GM19193 (cell line): Measurements from ENCODE around the gene NTMT1.

ENCODE experiments used
- POLR2A ChIP-seq: IDR thresholded peaks from 4 replicates; pipeline ENCODE4 v1.6.1; 2011; ENCODE audit not compliant: insufficient read depth, insufficient read length; ENCODE audit errors: extremely low read depth

The NTMT1 gene

DNA sequence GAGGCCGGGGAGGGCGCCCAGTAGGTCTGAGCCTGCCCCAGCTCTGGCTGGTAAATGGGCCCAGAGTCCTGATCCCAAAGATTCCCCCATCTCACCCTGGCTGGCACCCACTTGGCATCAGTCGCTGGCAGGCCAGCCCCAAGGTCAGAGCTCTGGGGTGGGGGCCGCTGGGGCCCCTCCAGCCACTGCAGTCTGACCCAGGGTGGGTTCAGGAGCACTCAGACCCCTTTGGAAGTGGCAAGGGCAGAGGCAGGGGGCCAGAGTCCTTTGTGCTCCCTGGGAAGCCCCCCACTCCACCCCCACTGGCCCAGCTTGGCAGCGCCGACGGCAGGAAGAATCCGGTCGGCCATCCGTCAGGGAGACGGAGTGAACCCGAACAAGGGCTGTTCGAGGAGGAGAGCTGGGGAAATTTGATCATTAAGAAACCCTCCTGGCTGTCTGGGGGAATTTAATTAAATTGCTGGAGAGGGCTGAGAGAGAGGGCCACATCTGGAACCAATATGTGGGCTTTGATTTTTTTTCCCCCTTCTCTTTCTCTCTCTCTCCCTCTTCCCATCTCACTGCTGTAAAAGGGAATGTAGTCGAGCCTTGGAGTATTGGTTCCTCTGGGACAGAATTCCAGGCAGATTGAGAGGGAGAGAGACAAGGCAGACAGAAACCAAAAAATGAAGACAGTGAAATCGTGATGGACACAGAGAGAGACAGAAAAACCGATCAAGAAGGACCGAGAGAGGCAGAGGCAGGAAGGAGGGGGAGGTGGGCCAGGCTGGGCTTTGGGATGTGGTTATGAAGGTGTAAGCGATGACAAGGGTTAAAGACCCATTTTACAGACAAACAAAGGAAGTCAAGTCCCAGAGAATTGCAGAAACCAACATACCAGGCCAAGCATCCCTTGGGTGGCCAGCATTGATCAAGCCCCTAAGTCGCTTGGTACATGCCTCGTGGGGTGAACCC, 24.0 kb downstream of the NTMT1 start:
- no peak for TF ChIP-seq POLR2A

DNA sequence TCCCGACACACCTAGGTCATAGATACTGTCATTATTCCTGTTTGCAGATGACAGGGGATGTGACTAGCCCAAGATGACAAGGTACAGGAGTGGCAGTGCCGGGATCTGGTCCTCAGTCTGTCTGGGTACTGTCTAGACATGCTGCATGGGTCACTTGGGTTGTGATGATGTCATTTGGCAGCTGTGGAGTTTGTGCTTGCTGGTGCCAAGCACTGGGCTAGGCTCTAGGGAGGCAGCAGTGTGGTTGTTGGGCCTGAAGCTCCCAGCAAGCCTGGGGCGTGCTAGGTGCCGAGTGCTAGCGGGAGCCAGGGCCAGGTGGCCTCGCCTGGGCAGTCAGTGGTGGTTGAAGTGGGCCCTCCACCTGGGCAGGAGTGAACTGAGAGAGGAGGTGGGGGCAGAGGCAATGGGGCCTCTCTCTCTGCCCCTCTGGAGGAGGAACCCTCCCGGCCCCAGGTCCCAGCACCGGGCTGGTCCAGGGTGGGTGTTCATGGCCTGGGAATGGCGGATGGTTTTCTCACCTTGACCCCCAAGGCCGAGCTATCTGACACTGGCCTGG, 24.8 kb downstream of the NTMT1 start:
- no peak for TF ChIP-seq POLR2A

DNA sequence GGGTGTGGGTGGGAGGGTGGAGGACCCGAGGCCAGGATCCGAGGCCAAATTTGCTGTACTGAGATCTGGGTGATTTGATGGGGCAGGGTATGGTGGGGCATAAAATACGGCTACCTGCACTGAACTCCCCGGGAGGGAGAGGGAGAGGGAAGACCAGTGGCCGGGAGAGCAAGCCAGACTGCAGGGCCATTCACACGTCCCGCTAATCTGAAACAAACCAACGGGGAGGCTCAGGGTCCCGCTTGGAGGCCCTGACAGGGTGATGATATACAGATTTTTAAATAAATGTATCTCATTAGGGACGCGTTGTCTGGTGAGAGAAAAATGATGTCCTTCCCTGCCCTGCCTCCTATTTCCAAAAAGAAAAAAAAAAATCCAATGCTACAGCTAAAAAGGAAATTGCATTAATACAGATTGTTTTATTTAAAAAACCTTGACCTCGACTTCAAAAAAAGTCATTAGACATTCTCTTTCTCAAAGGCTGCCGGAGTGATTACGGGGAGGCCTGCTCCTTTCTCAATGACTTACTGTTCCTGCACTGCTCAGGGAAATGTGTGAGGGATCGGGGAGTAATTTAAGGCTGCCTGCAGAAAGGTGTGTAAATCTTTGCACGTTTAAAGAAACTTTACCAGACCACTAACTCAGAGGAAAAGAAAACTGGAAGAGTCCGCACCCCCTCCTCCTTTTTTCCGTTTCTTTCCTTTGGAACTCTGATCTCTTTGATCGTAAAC, 28.0 kb downstream of the NTMT1 start:
- TF ChIP-seq POLR2A, result no peak

DNA sequence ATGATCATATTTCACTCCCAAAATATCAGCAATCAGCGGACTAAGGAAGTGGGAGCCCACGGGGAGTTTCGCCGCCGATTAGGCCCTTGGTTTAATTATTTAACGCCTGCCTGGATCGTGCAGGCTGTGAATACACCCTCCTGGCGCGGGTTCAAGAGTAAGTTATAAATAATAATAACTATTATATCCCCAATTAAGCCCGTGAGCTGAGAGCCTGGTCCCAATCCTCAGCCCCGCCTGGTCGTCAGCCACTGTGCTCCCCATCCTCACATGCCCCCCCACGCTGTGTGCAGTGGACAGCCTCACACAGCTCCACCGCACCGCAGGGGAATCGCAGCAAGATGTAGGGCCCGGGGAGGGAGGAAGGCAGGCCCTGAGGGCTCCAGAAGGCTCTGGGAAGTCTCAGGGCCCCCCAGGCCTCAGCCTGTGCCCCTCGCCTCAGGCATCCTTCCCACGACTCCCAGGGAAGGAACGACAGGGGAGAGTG, 28.6 kb downstream of the NTMT1 start:
- TF ChIP-seq POLR2A, result no peak

DNA sequence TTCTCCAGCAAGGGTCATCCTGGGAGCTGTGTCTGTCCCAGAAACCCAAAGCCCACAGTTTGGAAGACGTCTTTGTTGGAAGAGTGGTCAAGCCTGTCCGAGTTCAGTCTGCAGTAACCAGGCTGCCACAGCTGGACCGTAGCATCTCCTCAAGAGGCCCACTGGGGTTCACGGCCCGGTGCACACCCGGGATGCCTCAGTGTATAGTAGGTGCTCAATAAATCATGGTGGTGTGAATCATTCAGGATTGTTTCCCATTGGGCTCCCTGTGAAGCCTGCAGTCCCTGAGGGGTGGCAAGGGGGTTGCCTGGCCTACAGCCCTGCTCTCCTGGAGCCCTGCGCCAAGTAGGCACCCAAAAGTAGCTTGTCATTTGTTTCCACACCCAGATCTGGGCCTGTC, 29.2 kb downstream of the NTMT1 start:
- TF ChIP-seq POLR2A, result no peak

DNA sequence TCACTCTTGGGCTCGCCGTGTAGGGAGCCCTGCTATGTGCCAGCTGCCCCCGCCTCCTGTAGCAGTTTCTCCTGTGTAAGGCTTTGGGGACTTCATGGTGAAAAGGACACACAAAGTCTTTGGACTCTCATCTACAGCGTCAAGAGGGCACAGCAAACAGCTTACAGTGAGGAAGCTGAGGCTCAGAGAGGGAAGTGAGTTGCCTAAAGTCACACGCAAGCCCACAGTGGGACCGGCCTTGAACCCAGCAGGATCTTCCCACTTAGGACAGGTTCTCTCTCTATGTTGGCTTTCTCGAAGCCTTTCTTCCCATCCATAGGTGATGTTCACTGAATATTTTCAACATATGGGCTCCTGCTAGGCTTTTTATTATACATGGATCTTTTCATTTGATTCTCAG, 29.7 kb downstream of the NTMT1 start:
- TF ChIP-seq POLR2A, result no peak

DNA sequence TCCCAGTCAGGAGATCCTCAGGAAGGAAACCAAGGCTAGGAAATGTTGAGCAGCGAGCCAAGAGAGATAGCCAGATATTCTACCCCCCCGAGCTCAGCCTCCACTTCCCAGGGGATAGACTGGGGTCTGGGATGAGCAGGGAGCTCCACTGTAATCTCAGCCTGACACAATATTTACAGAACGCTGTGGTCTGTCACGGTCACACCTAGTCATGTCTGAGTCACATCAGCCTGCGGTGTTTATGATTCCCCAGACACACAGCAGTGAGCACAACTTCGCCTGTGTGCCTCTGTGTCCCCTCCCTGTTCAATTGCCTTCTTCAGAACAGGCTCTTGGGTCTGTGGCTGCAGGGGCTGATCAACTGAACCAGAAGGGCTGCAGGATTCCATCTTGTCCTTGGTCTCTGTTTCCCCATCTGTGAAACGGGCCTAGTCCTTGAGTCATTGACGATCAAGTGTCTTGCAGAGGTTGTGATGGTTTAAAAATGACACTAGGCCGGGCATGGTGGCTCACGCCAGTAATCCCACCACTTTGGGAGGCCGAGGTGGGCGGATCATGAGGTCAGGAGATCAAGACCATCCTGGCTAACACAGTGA, 30.9 kb downstream of the NTMT1 start:
- no peak for TF ChIP-seq POLR2A

DNA sequence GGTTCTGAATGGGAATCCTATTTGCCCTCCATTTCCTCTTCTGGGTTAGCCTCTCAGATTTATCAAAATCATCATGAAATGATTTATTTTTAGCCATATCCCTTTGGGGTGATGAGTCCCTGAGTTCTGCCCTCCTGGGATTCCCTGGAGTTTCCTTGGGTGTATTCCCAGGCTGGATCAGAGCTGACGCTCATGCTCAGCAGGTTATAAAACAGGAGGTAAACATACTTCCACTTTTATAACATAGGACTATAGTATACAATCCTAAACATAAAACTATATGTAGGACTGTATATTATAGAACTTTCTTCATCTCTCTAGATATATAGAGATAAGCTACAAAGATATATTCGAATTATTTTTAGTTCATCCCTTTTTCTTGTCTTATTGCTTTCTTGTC, 35.1 kb downstream of the NTMT1 start:
- TF ChIP-seq POLR2A, result no peak

DNA sequence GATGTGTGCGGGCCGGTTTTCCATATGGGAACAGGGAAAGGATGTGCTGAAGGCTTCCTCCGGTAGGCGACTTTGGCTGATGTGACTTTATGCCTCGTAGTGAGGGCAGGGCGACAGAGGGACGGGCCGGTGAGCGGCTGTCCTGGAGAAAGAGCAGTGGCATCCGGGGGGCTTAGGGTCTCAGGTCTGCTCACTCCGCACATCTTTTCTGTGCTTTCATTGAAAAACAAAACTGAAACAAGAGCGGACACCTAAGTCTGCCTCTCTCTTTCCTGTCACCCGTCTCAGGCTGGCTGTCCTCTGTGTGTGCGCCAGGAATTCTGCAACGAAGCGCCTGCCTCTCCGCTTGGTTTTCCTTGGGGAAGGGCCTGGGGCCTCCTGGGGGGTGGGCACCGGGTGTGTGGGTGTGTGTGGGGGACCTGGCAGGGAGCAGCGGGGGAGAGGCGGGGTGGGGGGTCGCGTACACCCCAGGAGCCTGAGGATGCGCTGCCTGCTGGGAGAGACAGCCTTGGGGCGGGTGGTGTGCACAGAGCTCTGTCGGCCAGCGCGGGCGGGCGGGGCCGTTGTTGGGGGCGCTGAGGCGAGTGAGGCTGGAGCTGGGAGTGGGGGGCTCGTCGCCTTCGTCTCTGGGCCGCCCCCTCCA, 38.9 kb downstream of the NTMT1 start:
- no peak for TF ChIP-seq POLR2A

DNA sequence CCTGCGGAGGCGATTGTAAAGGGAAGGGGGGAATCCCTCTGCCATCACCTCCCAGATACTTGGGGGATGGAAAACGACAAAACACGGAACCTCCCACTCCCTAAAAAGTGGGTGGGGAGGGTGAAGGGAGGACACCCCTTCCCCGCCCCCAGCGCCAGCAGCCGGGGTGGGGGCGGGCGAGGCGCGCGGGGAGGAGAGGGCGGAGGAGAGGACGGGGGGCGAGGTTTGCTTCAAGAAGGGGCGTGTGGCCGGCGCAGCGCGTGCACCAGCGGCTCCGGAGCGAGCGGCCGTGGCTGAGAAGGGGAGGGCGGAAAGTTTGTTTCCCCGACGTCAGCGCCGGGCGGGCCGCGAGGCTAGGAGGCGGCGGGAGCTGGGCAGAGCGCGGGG, 39.4 kb downstream of the NTMT1 start, which contains the start of gene PRRX2:
Gene PRRX2, plus strand, starts transcription at position 259 of the 387 bp plus-strand sequence. CDS start 221 bp downstream, outside the sequence.
- TF ChIP-seq POLR2A, result no peak

DNA sequence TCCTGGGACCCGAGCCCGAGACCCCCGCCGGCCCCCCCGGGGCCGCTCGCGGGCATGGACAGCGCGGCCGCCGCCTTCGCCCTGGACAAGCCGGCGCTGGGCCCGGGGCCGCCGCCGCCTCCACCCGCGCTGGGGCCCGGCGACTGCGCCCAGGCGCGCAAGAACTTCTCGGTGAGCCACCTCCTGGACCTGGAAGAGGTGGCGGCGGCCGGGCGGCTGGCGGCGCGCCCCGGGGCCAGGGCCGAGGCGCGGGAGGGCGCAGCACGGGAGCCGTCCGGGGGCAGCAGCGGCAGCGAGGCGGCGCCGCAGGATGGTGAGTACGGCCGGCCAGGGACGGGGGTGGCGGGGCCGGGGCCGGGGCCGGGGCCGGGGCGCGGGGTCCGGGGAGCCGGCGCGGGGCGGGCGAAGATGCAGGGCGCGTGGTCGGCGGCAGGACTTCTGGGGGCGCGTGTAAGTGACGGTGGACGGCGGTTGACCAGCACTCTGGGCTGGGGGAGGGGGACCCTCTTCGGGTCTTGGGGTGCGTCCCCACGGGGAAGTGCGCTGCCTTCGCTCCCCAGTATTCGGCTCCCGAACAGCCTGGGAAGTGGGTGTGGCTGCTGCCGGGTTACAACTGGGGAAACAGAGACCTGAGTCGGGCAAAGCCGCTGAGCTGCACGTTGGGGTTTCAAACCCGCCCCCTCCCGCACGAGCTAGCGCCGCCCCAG, 40.0 kb downstream of the NTMT1 start:
- TF ChIP-seq POLR2A, result no peak

DNA sequence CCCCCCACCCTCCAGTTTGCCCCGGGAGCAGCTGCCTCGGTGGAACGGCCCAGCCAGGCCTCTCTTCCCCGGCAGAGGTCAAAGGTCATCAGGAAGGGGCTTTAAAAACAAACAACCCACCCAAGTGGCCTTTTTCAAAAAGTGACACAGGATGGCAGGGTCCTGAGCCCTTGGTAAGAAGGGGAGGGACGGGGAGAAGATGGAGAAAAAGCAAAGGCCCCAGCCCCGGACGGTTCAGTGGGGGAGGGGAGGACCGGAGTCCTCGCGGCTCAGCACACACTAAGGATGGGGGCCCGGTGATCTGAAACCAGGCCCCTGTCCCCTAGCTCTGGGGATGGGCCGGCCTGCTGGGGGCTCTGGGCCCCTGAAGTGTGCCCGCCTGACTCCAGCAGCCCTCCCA, 40.6 kb downstream of the NTMT1 start:
- TF ChIP-seq POLR2A, result no peak

DNA sequence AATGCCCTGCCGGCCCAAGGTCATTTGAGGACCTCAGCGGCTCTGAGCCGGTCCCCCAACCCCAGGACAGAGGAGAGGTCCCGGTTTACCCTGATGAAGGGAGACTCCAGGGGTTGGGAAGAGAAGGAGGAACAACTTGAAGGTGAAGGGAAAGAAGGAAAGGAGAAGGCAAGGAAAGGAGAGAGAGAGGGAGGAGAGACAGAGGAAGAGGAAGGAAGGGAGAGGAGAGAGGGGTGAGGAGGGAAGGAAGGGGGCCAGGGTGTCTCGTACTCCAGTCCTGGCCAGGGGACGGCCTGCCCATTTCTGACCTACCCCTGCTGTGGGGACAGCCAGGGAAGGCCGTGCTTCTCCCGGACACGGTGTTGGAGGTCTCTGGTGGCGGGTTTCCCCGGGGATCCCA, 41.4 kb downstream of the NTMT1 start:
- TF ChIP-seq POLR2A, result no peak

DNA sequence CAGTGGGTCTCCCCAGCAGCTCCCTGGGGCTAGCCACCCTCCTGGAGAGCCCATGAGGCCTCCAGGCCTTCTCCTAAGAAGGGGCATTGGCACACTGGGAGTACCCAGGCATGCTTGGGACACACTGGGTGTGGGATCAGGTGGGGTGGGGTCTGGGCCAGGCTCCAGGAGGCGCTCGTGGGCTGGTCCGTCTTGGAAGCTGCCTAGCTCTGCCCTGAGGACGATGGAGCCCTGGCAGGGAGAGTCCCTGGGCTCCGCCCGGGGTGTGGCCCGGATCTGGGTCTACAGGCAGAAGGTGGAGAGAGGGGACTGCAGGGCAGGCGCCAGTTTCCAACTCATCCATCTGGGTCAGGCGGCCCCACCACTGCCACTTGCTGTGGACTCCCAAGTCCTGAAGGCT, 41.9 kb downstream of the NTMT1 start:
- TF ChIP-seq POLR2A, result no peak
